Measurements from ENCODE around the gene ACACB.

ACACB gene

GRCh38 chr12:109310247-109311125 lies 194.1 kb downstream of the ACACB start:
- TF ChIP-seq REST (IDR thresholded peaks at IDR 0.05; ENCODE audit: insufficient read depth in 1 of 2, low read depth in 2 of 2, low read length in 2 of 2) (no peak), SIN3A (IDR thresholded peaks at IDR 0.05; ENCODE audit: borderline replicate concordance, insufficient read depth, low read length) (no peak), POLR2AphosphoS5 (IDR thresholded peaks at IDR 0.05; ENCODE audit: low read depth, low read length) (no peak), TAF1 (IDR thresholded peaks at IDR 0.05; ENCODE audit: borderline replicate concordance, insufficient read depth, low read length) (no peak), FOXP2 (optimal IDR thresholded peaks at IDR 0.05; ENCODE audit: borderline replicate concordance, extremely low read depth, extremely low read length, insufficient read depth) (no peak)
